Mammary epithelial cell (primary cell): ENCODE results near the gene TGFA.

ENCODE experiments used
- EZH2 ChIP-seq: IDR thresholded peaks from 2 replicates; pipeline ENCODE4 v1.6.1; 2012; ENCODE audit warnings: low read length, inconsistent platforms, borderline replicate concordance
- TF ChIP-seq, protein P1 (sequence below), 2 donors: IDR thresholded peaks in 1 of 2; conservative IDR thresholded peaks in 1 of 2; 2 replicates each; pipeline ENCODE4 v1.5.1; 2011 to 2012; ENCODE audit warnings: inconsistent platforms in 2 of 2, low read length in 2 of 2, mild to moderate bottlenecking in 2 of 2, control low read depth in 1 of 2, low read depth in 1 of 2; ENCODE audit not compliant: insufficient read depth in 1 of 2; ENCODE audit errors: extremely low read depth in 1 of 2

- TF ChIP-seq, protein P1, sequence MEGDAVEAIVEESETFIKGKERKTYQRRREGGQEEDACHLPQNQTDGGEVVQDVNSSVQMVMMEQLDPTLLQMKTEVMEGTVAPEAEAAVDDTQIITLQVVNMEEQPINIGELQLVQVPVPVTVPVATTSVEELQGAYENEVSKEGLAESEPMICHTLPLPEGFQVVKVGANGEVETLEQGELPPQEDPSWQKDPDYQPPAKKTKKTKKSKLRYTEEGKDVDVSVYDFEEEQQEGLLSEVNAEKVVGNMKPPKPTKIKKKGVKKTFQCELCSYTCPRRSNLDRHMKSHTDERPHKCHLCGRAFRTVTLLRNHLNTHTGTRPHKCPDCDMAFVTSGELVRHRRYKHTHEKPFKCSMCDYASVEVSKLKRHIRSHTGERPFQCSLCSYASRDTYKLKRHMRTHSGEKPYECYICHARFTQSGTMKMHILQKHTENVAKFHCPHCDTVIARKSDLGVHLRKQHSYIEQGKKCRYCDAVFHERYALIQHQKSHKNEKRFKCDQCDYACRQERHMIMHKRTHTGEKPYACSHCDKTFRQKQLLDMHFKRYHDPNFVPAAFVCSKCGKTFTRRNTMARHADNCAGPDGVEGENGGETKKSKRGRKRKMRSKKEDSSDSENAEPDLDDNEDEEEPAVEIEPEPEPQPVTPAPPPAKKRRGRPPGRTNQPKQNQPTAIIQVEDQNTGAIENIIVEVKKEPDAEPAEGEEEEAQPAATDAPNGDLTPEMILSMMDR (conservative IDR thresholded peaks at IDR 0.05 in 1 of 2, IDR thresholded peaks at IDR 0.05 in 1 of 2; ENCODE audit: extremely low read depth in 1 of 2, insufficient read depth in 1 of 2, low read depth in 1 of 2, low read length in 2 of 2), result no peak
- TF ChIP-seq EZH2, result no peak
These were observed 16.5 kb upstream of the TGFA start for GRCh38 chr2:70570041-70570661.
